ENCODE results near the gene BTBD7.
"Not testable (repeated sequence)": the region's sequence is repeated elsewhere in the genome, so short reads cannot be mapped to it uniquely, and the experiment has no call there.

Gene BTBD7

DNA sequence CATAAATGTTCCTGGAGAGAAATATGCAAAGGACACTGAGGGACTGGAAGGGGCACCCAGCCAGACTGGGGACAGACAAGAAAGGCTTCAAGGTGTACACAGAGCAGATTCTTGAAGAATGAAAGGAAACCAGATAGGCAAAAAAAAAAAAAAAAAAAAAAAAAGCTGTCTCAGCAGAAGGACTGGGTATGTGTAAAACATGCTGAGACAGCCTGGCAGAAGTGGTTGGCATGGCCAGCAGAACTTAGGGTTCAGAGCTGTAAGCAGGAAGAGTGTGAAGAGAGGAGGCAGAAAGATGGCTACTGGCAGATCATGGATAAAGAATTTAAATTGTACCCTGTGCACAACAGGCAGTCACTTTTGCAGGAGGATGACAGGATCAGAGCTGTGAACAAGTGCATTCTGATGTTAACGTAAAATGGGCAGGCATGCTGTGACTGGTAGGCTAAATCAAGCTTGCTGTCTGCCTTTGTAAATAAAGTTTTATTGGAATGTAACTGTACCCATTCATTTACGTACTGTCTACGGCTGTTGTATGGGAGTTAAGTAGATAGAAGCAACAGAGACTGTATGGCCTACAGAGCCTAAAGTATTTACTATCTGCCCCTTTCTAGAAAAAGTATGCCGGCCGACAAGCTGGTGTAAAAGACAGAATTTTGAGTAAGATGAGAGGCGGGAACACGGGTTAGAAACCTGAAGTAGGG is 83.6 kb downstream of the BTBD7 start:
- H3K4me1 Mint-ChIP-seq: no peaks in the 10 kb centered on the region
- H3K27ac Mint-ChIP-seq: no peak overlapping the region
- peaks cover 15% of the 10 kb centered on the region for H3K36me3 Mint-ChIP-seq
- no peak overlapping the region for H3K4me3 Mint-ChIP-seq
- H3K27me3 Mint-ChIP-seq: no peaks in the 10 kb centered on the region
- H3K9me3 Mint-ChIP-seq: no peaks in the 10 kb centered on the region

DNA sequence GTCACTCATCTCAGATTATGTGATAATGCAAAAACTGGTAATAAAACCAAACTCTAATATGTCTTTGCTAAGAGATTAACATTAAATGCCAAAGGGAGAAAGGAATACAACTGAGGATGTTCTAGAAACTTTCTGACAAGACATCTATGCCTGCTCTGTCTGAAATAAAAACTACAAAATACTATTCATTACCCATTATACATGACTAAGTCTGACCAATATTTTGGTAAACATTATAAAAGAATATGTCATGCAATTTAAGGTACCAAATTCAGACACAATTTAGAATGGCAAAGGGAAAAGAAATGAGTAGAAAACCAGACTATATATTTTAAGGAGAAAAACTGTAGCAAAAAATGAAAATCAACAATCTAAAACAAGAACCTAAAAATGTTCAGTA is 86.3 kb downstream of the BTBD7 start:
- Mint-ChIP-seq H3K4me1 (no peaks in the 10 kb centered on the region), H3K36me3 (peaks cover 12% of the 10 kb centered on the region), H3K4me3 (no peak overlapping the region), H3K27me3 (no peaks in the 10 kb centered on the region), H3K9me3 (no peaks in the 10 kb centered on the region), H3K27ac (peak overlapping the region; percentile 71)

DNA sequence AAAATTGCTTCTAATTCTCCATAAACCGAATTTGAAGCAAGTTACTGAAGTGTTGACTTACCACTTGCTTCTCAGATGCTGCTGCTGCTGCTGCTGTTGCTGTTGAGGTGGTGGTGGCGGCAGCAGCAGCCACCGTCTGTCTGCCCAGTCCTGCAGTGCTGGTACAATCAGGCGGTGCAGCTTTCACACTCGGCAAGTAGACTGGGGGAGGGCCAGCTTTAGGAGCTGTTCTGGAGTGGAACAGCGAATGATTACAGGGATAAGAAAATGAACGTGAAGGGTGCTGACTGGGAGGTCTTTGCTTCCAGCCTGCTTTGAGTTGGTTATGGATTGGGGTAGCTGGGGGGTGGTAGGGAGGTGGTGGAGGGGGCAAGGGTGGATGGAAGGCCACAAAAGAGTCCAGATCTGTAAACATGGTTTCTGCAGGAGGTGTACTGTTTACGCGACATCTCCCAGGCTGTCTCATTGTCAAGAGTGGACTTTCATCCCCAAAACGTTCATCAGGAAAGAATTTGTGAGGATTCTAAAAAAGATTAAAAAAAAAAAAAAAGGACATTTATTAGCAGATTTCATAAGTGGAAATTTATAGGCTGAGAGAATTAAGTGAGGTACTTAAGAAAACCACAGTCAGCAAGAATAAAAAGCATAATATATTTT is 86.9 kb downstream of the BTBD7 start:
- Mint-ChIP-seq H3K9me3 (no peaks in the 10 kb centered on the region), H3K27ac (peak overlapping the region; percentile 72), H3K4me1 (no peaks in the 10 kb centered on the region), H3K4me3 (no peak overlapping the region), H3K36me3 (peaks cover 12% of the 10 kb centered on the region), H3K27me3 (no peaks in the 10 kb centered on the region)

DNA sequence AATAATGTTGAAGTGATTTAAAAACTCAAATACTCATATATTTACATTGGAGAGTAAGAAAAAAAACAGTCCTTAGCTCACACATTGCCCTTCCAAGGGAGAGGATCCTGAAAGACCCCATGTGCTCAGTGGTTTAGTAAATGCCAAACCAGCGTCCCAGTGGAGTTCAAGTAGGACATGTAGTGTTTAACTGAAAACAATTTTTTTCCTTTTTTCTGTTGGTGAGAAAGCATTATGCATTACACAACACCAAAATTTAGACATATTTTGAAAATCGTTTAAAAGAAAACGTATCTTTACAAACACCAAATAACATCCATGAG is 92.2 kb downstream of the BTBD7 start:
- no peaks in the 10 kb centered on the region for H3K27me3 Mint-ChIP-seq
- no peak overlapping the region for H3K27ac Mint-ChIP-seq
- no peaks in the 10 kb centered on the region for H3K4me1 Mint-ChIP-seq
- no peak overlapping the region for H3K4me3 Mint-ChIP-seq
- peaks cover 2% of the 10 kb centered on the region for H3K36me3 Mint-ChIP-seq
- H3K9me3 Mint-ChIP-seq: no peaks in the 10 kb centered on the region

DNA sequence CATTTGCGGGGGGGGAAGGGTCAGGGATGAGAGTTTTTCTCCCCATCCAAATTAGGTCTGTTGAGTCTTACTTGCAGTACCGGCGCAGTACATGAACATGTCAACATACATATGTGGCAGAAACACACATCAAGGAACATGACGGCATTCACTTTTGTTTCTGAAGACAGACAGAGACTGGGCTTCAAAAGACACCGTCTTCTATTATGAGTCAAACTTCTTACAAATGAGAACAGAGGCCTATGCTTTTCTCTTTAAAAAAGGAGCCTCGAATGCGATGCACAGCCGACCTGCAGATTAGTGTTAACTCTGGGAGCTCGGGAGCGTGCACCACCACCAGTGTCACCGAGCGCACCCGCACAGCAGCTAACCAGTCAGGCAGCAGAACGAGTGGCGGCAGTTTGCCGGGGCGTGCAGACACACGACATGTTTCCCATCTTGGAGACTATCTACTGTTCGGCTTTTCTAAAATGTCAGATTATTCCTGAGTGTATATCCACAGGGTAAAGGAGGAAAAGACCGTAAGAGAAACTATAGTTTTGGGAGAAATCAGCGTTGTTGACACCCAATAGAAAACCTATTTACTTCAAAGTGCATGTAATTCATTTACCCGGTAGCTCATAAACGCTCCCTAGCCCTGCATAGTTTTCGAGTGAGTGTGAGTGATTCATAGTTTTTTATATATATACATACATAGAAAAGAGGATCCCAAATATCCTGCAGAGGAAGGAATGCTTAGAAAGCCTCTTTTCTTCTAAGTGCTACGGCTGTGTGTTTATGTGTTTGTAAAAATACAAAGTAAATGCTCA is 92.8 kb downstream of the BTBD7 start:
- no peak overlapping the region for H3K27ac Mint-ChIP-seq
- no peaks in the 10 kb centered on the region for H3K9me3 Mint-ChIP-seq
- H3K4me1 Mint-ChIP-seq: no peaks in the 10 kb centered on the region
- H3K27me3 Mint-ChIP-seq: no peaks in the 10 kb centered on the region
- H3K4me3 Mint-ChIP-seq: no peak overlapping the region
- no peaks in the 10 kb centered on the region for H3K36me3 Mint-ChIP-seq

DNA sequence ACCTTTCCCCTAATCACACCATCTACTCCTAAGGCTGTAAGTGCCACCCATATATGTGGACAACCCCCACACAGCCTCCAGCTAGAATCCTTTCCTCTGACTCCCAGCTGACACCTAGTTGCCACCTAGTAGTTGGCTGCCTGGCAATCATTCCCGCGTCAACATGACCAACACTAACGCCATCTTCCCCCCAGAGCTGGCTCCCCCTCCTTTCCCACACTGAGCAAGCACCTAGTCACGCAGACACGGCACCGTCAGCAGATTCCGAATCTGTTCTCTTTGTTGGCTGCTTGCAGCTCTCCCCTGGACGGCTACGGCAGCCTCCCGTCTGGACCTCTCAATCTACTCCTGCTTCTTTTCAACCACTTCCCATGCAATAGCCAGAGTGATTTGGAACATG is 98.0 kb downstream of the BTBD7 start:
- H3K27me3 Mint-ChIP-seq: peaks cover 2% of the 10 kb centered on the region
- no peak overlapping the region for H3K4me3 Mint-ChIP-seq
- H3K4me1 Mint-ChIP-seq: peaks cover 13% of the 10 kb centered on the region
- H3K36me3 Mint-ChIP-seq: no peaks in the 10 kb centered on the region
- H3K9me3 Mint-ChIP-seq: no peaks in the 10 kb centered on the region
- no peak overlapping the region for H3K27ac Mint-ChIP-seq

DNA sequence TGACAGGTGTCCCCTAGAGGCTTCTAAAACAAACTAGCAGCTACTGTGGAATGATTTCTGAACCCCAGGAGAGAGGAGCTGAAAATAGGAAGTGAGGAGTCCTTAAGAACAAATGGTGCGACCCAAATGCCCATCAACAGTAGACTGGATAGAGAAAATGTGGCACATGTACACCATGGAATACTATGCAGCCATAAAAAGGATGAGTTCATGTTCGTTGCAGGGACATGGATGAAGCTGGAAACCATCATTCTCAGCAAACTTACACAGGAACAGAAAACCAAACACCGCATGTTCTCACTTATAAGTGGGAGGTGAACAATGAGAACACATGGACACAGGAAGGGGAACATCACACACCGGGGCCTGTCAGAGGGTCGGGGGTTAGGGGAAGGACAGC is 99.8 kb downstream of the BTBD7 start:
- not testable (repeated sequence) for H3K27me3 Mint-ChIP-seq, H3K4me3 Mint-ChIP-seq, H3K9me3 Mint-ChIP-seq, H3K27ac Mint-ChIP-seq, H3K36me3 Mint-ChIP-seq
- peaks cover 13% of the 10 kb centered on the region for H3K4me1 Mint-ChIP-seq

DNA sequence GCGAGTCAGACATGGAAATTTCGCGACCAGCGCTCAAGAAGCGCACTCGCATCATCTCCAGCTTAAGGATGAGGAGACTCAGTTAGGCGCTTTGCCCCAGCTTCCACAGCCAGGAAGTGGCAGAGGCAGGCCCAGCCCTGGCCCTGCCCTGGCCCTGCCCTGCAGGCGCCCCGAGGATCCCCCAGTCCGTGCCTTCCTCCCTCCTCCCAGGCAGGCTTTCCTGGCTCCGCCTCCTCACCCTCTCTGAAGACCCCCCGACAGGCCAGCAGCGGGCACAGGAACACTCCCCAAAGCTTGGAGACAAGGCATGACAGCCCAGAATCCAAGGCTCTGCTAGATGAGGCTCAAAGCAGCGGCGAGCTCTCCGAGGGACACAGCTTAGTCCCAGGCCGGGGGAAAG is 100.7 kb downstream of the BTBD7 start:
- H3K4me1 Mint-ChIP-seq: peaks cover 13% of the 10 kb centered on the region
- peaks cover 2% of the 10 kb centered on the region for H3K27me3 Mint-ChIP-seq
- no peaks in the 10 kb centered on the region for H3K9me3 Mint-ChIP-seq

DNA sequence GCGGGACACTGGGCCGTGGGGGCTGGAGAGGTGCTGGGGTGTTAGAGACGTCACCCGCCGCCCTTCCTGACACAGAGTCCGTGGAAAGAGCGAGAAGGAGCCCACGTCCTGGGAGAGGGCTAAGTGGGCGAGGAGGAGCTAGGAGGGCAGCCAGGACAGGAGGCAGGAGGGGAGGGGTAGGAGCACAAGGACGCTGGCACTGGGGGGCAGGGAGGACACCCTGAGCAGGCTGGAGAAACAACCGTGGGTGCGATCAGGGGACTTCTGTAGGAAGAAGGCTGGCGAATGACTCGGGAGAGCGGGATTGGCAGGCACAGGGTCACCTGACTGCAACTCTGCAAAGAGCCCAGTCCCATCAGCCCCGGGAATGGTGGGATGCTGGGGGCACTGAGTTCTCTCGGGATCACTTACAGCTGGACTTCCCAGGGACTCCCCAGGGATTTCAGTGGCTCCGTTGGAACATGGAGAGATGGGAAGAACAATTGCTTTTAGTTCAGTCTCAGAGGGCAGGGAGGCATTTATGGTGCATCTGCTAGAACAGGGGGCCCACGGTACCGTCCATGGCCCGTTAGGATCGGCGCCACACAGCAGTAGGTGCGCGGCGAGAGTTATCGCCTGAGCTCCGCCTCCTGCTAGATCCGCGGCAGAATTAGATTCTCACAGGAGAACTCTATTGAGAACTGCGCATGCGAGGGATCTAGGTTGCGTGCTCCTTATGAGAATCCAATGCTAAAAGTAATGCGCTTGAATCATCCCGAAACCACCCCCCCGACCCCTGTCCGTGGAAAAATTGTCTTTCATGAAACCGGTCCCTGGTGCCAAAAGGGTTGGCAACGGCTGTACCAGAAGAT is 101.5 kb downstream of the BTBD7 start:
- Mint-ChIP-seq H3K36me3 (peaks cover 10% of the 10 kb centered on the region), H3K27ac (no peak overlapping the region), H3K4me1 (peaks cover 13% of the 10 kb centered on the region), H3K27me3 (peaks cover 2% of the 10 kb centered on the region), H3K4me3 (peak overlapping the region; percentile 64), H3K9me3 (no peaks in the 10 kb centered on the region)

More for the DNA sequence above, 100.7 kb downstream of the BTBD7 start:
- H3K27ac Mint-ChIP-seq: no peak overlapping the region
- no peak overlapping the region for H3K4me3 Mint-ChIP-seq
- H3K36me3 Mint-ChIP-seq: peaks cover 8% of the 10 kb centered on the region

DNA sequence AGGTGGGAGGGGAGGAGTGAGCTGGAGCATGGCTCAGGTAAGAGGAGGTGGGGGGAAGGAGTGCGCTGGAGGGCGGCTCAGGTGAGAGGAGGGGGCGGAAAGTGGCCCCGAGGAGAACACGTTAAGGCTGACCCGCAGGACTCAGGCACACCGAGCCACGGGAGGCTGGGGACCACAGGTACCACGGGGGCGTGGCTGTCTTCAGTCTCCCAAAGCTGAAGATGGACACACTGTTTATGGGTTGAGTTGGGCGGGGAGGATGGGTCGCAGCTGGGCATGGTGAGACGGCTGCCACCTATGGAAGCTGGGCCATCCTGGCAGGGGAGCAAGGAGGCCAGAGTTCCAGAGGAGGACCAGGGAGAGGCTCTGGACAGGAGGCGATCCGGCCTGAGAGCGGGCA is 102.3 kb downstream of the BTBD7 start:
- Mint-ChIP-seq H3K36me3 (peaks cover 15% of the 10 kb centered on the region), H3K4me3 (peak overlapping the region; percentile 64), H3K27ac (peak overlapping the region; percentile 46), H3K4me1 (peaks cover 13% of the 10 kb centered on the region), H3K9me3 (no peaks in the 10 kb centered on the region), H3K27me3 (peaks cover 2% of the 10 kb centered on the region)

DNA sequence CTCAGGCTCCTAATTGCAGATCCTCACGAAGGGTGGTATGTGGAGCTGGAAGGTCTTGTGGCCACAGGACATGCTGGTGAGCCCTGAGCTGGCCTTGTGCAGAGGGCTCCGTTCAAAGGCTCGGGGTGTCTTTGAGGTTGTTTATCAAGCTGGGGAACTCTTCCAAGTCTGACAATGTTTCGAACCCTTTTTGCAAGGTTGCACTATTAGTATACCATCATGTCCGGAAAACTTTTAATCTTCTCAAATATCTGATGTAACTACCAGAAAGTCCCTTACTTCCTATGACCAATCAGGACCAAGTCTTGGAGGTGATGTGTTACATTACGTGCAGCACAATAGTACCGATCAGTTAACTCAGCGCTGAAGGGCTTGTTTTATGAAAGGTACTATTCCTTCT is 104.3 kb downstream of the BTBD7 start:
- H3K27ac Mint-ChIP-seq: no peak overlapping the region
- peaks cover 22% of the 10 kb centered on the region for H3K36me3 Mint-ChIP-seq
- no peak overlapping the region for H3K4me3 Mint-ChIP-seq
- H3K4me1 Mint-ChIP-seq: peaks cover 13% of the 10 kb centered on the region
- H3K9me3 Mint-ChIP-seq: no peaks in the 10 kb centered on the region
- H3K27me3 Mint-ChIP-seq: peaks cover 2% of the 10 kb centered on the region

DNA sequence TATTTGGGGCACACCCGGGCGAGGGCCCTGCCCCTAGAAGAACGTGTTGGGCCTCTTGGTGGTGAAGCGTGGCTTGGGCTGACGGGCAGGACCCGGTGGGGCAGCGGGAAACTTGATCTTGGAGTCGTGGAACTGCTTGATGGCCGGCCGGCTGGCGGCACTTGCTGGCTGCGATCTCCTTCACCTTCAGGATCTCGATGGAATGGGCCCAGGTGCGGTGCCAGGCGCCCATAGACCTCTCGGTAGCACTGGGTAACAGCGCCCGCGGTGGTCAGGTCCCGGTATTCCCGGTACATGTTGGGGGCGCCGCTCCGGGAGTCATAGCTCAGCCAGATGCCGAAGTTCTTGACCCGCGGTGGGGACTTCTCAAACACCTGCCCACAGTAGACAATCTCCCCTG is 109.3 kb downstream of the BTBD7 start:
- Mint-ChIP-seq H3K4me3 (no peak overlapping the region), H3K27ac (no peak overlapping the region), H3K4me1 (no peaks in the 10 kb centered on the region), H3K9me3 (no peaks in the 10 kb centered on the region), H3K36me3 (peaks cover 30% of the 10 kb centered on the region), H3K27me3 (no peaks in the 10 kb centered on the region)

DNA sequence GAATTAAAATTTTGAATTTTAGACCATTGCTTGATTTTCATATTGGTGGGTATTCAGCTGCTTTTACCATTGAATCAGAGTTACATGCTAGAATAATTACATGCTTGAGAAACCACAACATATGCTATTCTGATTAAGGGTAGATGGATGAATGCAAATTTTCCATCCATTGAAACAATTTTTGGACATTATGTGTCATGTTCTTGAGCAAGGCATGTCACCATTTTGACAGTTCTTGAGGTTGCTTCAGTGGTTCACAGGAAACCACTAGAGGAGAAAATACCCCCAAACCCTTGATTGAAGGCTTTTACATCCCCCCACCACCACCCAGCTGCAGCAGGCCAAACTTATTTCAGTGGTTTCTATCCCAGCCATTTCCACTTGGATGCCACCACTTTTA is 112.3 kb downstream of the BTBD7 start:
- Mint-ChIP-seq H3K27me3 (no peaks in the 10 kb centered on the region), H3K4me1 (no peaks in the 10 kb centered on the region)

DNA sequence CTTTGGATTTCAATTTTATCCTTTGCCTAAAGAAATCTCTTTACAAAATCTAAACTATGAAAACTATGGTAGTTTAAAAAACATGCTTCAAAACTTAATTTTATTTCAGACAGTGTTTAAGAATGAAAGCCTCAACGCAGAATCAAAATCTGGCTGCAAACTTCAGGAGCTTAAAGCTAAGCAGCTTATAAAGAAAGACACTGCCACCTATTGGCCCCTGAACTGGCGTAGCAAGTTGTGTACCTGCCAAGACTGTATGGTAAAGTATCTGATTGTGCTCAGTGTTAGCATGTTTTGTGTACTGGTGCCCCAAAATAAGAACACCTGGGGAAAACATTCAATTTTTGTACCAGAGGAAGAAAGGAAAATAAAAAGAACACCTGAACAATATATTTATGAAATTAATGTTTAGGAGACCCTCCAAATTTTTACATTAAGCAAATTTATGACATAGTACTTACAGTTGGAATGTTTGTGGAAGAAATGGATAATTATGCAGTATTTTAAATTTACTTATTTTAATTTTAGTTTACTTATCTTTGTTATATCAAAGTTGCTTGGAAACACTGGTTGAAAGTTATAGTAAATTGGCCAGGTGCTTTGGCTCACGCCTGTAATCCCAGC is 113.6 kb downstream of the BTBD7 start:
- no peaks in the 10 kb centered on the region for H3K4me1 Mint-ChIP-seq
- no peak overlapping the region for H3K27ac Mint-ChIP-seq
- H3K36me3 Mint-ChIP-seq: peaks cover 19% of the 10 kb centered on the region
- H3K27me3 Mint-ChIP-seq: no peaks in the 10 kb centered on the region
- H3K9me3 Mint-ChIP-seq: no peaks in the 10 kb centered on the region
- no peak overlapping the region for H3K4me3 Mint-ChIP-seq

More for the DNA sequence above, 112.3 kb downstream of the BTBD7 start:
- Mint-ChIP-seq H3K9me3 (no peaks in the 10 kb centered on the region), H3K36me3 (peaks cover 22% of the 10 kb centered on the region), H3K27ac (no peak overlapping the region), H3K4me3 (no peak overlapping the region)

DNA sequence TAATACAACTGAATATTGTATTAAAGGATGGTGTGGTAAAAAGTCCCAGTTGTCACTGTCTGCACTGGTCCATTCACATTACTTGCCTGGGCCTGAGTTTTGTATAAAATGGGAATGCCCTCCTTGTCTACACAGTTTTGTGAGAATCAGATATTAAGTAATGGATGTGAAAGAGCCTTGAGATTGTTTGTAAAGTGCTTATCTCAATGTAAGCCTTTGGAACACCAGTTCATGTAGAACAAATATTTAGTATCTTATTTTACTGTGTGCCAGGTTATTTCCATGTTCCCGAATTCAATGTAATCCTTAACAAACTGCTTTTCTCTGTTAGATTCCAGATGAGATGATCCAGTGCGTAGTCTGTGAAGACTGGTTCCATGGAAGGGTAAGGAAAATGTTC is 118.2 kb downstream of the BTBD7 start:
- peaks cover 13% of the 10 kb centered on the region for H3K36me3 Mint-ChIP-seq

More for the DNA sequence above, 118.2 kb downstream of the BTBD7 start:
- H3K9me3 Mint-ChIP-seq: no peaks in the 10 kb centered on the region
- H3K4me1 Mint-ChIP-seq: peaks cover 7% of the 10 kb centered on the region
- H3K27me3 Mint-ChIP-seq: no peaks in the 10 kb centered on the region
- no peak overlapping the region for H3K4me3 Mint-ChIP-seq
- no peak overlapping the region for H3K27ac Mint-ChIP-seq

Measured in activated naive CD4-positive, alpha-beta T cell treated with anti-CD3 and anti-CD28 coated beads, Interleukin-2, amount 50 U/mL, for 24 hours (primary cell).